ENCODE results near the gene PXDC1. TPM values are rescaled to one million over a fixed set of nuclear protein-coding genes. Genes with fewer than 3 reads are reported as not detected.

The PXDC1 gene
- total RNA-seq, 6 experiments from 2014 or later, result 63.1 to 97.5 (median 72.8) TPM

GRCh38 chr6:3750317-3751076, 1.0 kb downstream of the PXDC1 start:
- Mint-ChIP-seq H3K27ac (peak overlapping the region; percentile 90), H3K4me1 (ENCODE audit: low read depth) (peaks cover 64% of the 10 kb centered on the region), H3K36me3 (ENCODE audit: low read depth) (peaks cover 27% of the 10 kb centered on the region), H3K4me3 (peak overlapping the region; percentile 96), H3K9me3 (no peaks in the 10 kb centered on the region), H3K27me3 (ENCODE audit: insufficient read depth) (peaks cover 7% of the 10 kb centered on the region)
- TF ChIP-seq CTCF (IDR thresholded peaks at IDR 0.05), result no peak
- DNase-seq, result peak; percentile 76

DNA sequence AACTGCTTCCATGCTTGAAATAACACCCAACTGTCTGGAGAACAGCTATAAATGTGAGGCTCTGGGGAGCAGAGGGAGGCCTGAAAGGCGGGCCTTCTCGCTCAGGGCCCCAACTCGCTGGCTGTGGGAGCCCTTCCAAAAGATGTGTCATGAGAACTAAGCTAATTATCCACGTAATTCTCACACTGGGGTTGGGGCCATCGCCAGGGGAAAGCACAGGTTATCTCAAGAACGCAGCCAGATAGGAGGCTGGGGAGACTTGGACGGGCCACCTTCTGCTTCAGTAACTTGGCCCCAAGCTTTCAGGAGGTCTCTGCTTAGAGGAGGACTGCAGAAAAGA, 1.6 kb downstream of the PXDC1 start:
- H3K27me3 Mint-ChIP-seq (ENCODE audit: insufficient read depth), result peaks cover 7% of the 10 kb centered on the region
- no peak for TF ChIP-seq CTCF (IDR thresholded peaks at IDR 0.05)
- H3K4me3 Mint-ChIP-seq, result peak overlapping the region; percentile 96
- H3K27ac Mint-ChIP-seq, result peak overlapping the region; percentile 90
- no peaks in the 10 kb centered on the region for H3K9me3 Mint-ChIP-seq
- H3K4me1 Mint-ChIP-seq (ENCODE audit: low read depth), result peaks cover 66% of the 10 kb centered on the region
- DNase-seq, result peak; percentile 70
- peaks cover 27% of the 10 kb centered on the region for H3K36me3 Mint-ChIP-seq (ENCODE audit: low read depth)

GRCh38 chr6:3749067-3749841, 2.3 kb downstream of the PXDC1 start:
- peaks cover 27% of the 10 kb centered on the region for H3K36me3 Mint-ChIP-seq (ENCODE audit: low read depth)
- DNase-seq, result no peak
- TF ChIP-seq CTCF (IDR thresholded peaks at IDR 0.05), result no peak
- H3K9me3 Mint-ChIP-seq, result no peaks in the 10 kb centered on the region
- H3K27me3 Mint-ChIP-seq (ENCODE audit: insufficient read depth), result peaks cover 7% of the 10 kb centered on the region
- peak overlapping the region; percentile 96 for H3K4me3 Mint-ChIP-seq
- peak overlapping the region; percentile 90 for H3K27ac Mint-ChIP-seq
- H3K4me1 Mint-ChIP-seq (ENCODE audit: low read depth), result peaks cover 68% of the 10 kb centered on the region

DNA sequence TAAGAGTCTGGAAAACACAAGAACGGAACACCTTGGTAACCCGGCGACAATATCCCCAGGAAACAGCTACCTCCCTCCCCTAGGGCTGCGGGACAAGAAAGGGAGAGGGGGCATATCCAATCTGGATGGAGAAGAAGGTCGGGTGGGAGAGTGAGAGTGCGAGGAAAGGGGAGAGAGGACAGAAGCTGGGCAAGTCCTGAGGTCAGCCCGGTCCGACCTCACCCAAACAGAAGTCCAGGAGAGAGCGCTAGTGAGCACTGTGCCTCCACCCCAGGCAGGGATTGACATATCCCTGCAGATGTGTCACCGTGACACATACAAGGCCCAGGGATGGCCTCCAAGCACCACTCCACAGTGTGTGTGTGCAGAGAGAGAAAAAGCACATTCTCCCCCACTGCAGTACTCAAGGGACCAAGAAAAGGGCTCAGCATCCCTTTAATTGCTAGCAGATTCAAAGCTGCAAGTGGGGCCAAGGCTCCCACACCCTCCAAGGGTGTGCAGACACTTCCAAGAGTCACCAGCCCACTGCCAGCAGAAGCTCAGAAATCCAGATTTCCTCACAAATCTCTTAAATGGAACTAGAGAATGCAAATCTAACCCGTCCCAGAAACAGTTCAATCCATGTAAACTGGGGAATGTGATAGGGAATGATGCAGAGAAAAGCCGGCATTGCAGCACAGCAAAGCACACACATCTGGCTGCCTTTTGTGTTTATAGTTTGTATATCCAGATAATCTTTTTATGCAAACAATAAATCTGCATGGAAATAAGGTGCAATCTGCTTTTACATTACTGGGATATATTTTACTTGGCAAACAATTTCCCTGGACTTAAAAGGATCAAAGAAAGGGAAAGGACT, 3.1 kb downstream of the PXDC1 start:
- peaks cover 7% of the 10 kb centered on the region for H3K27me3 Mint-ChIP-seq (ENCODE audit: insufficient read depth)
- H3K36me3 Mint-ChIP-seq (ENCODE audit: low read depth), result peaks cover 27% of the 10 kb centered on the region
- DNase-seq, result peak; percentile 87
- H3K9me3 Mint-ChIP-seq, result no peaks in the 10 kb centered on the region
- peak overlapping the region; percentile 96 for H3K4me3 Mint-ChIP-seq
- peaks cover 68% of the 10 kb centered on the region for H3K4me1 Mint-ChIP-seq (ENCODE audit: low read depth)
- H3K27ac Mint-ChIP-seq, result peak overlapping the region; percentile 90
- TF ChIP-seq CTCF (IDR thresholded peaks at IDR 0.05), result peak; percentile 90

DNA sequence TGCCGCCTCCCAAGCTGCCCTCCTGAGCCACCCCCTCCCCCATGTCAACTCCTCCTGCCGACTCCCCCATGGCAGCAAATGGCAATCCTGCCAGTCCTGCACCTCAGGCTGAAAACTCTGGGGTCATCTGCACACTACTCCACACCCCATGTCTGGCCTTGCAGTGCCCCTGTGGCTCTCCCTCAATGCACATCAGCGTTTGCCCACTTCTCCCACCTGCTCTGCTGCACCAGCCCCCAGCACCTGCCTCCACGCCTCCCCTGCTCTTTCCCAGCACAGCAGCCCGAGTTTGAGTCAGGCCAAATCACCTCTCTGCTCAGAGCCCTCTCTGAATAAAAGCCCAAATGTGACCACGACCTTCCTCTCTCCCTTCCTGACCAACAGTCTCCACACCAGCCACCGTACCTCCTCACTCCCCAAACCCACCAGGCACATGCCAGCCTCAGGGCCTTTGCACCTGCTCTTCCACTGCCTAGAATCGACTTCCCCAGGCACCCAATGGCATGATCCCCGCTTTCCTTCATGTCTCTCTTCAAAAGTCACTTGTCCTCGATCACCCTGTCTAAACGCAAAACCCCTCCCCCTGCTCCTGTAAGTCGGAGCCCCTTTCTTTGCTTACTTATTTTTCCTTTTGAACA, 4.3 kb downstream of the PXDC1 start:
- H3K9me3 Mint-ChIP-seq, result no peaks in the 10 kb centered on the region
- TF ChIP-seq CTCF (IDR thresholded peaks at IDR 0.05), result no peak
- peaks cover 9% of the 10 kb centered on the region for H3K27me3 Mint-ChIP-seq (ENCODE audit: insufficient read depth)
- peaks cover 68% of the 10 kb centered on the region for H3K4me1 Mint-ChIP-seq (ENCODE audit: low read depth)
- peak overlapping the region; percentile 90 for H3K27ac Mint-ChIP-seq
- no peak for DNase-seq
- peaks cover 27% of the 10 kb centered on the region for H3K36me3 Mint-ChIP-seq (ENCODE audit: low read depth)
- H3K4me3 Mint-ChIP-seq, result peak overlapping the region; percentile 96
